Measurements from ENCODE around the gene ARHGEF16.

Gene ARHGEF16

DNA sequence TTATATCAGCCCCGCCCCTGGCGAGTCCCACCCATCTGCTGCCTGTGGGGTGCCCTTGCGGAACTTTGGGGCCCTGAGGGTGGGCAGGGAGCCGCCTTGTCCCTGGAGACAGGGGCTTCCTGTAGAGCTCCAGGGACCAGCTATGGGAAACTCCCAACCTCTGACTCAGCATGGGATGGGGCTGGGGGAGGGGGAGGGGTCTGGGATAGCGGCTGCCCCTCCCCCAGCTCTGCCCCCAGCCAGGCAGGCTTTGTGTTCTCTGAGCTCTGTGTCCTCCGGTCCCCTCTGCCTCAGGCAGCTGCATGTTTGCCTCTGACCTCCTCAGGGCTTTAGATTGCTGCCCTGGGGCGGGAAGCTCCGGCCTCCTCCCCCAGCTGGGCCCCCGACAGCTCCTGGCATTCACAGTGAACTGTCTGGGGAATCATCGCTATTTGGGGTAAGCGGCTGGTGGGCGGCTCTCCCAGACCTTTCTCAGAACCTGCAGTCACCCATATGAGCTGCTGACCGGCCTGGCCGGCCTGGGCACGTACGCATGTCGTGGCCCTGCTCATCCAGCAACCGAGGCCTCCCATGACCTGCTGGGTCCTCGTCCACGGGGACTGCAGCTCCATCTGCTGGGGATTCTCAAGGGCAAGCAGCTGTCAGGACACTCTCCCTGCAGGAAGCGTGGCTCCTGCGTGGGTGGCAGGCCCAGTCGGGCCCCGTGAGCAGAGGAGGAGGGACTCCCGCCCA lies 17.1 kb downstream of the ARHGEF16 start:
- H3K4me3 ChIP-seq (ENCODE audit: control insufficient read depth, low read depth, low read length), result no peak overlapping the region
- TF ChIP-seq, protein P1, sequence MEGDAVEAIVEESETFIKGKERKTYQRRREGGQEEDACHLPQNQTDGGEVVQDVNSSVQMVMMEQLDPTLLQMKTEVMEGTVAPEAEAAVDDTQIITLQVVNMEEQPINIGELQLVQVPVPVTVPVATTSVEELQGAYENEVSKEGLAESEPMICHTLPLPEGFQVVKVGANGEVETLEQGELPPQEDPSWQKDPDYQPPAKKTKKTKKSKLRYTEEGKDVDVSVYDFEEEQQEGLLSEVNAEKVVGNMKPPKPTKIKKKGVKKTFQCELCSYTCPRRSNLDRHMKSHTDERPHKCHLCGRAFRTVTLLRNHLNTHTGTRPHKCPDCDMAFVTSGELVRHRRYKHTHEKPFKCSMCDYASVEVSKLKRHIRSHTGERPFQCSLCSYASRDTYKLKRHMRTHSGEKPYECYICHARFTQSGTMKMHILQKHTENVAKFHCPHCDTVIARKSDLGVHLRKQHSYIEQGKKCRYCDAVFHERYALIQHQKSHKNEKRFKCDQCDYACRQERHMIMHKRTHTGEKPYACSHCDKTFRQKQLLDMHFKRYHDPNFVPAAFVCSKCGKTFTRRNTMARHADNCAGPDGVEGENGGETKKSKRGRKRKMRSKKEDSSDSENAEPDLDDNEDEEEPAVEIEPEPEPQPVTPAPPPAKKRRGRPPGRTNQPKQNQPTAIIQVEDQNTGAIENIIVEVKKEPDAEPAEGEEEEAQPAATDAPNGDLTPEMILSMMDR (IDR thresholded peaks at IDR 0.05; ENCODE audit: control insufficient read depth, insufficient read depth, low read depth, low read length, missing control alignments), result peak; percentile 58
- DNase-seq (ENCODE audit: low read depth), result no peak

DNA sequence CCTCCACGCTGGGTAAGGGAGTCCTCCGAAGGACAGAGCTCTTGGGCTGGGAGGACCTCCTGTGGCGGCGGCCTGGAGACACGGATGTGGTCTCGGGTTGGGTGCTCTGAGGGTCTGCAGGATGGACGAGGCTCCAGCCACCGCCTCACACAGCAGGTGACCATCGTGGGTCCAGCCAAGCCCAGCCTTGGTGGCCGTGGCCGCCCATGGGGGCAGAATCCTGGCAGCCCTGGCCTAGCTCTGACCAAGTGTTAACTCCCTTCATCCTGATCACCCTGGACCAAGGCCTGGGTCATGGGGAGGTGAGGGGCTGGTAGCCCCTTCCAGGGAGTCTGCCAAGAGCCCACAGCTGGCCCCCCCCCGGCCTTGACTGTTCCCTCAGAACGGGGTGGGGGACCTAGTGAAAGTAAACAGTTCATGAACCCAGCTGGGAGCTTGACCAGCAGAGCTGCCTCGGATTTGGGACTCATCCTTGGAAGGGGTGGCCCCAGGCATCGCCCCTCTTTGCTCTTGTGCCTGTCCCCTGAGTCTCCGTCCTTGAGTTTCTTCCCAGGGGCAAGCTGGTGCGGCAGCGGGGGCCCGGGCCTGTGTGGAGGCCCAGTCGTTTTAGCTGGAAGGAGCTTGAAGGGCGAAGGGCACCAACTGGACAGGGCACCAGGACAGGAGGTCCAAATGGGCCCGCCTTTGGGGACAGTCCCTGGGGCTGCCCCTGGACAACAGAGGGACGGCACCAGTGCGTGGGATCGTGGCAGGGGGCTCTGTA lies 17.8 kb downstream of the ARHGEF16 start:
- no peak for DNase-seq (ENCODE audit: low read depth)
- TF ChIP-seq, protein P1 (IDR thresholded peaks at IDR 0.05; ENCODE audit: control insufficient read depth, insufficient read depth, low read depth, low read length, missing control alignments), result no peak
- H3K4me3 ChIP-seq (ENCODE audit: control insufficient read depth, low read depth, low read length), result no peak overlapping the region

DNA sequence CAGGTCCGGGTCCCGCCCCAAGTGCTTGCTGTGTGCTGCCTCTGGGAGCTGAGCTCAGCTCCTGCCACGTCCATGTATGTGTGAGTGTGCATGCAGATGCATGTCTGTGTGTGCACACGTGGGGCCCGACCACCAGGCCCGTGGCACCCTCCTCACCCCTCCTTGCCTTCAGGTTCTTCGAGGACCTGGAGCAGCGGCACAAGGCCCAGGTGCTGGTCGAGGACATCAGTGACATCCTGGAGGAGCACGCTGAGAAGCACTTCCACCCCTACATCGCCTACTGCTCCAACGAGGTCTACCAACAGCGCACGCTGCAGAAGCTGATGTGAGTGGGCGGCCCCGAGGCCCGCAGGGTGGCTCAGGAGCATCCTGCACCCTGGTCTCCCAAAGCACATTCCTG lies 18.4 kb downstream of the ARHGEF16 start:
- TF ChIP-seq, protein P1 (IDR thresholded peaks at IDR 0.05; ENCODE audit: control insufficient read depth, insufficient read depth, low read depth, low read length, missing control alignments), result no peak
- DNase-seq (ENCODE audit: low read depth), result no peak
- no peak overlapping the region for H3K4me3 ChIP-seq (ENCODE audit: control insufficient read depth, low read depth, low read length)

GRCh38 chr1:3473381-3473844 lies 18.9 kb downstream of the ARHGEF16 start:
- TF ChIP-seq, protein P1 (IDR thresholded peaks at IDR 0.05; ENCODE audit: control insufficient read depth, insufficient read depth, low read depth, low read length, missing control alignments), result no peak
- H3K4me3 ChIP-seq (ENCODE audit: control insufficient read depth, low read depth, low read length), result no peak overlapping the region
- DNase-seq (ENCODE audit: low read depth), result peak; percentile 67

GRCh38 chr1:3474016-3474415 lies 19.6 kb downstream of the ARHGEF16 start:
- no peak for DNase-seq (ENCODE audit: low read depth)
- TF ChIP-seq, protein P1 (IDR thresholded peaks at IDR 0.05; ENCODE audit: control insufficient read depth, insufficient read depth, low read depth, low read length, missing control alignments), result no peak
- no peak overlapping the region for H3K4me3 ChIP-seq (ENCODE audit: control insufficient read depth, low read depth, low read length)

DNA sequence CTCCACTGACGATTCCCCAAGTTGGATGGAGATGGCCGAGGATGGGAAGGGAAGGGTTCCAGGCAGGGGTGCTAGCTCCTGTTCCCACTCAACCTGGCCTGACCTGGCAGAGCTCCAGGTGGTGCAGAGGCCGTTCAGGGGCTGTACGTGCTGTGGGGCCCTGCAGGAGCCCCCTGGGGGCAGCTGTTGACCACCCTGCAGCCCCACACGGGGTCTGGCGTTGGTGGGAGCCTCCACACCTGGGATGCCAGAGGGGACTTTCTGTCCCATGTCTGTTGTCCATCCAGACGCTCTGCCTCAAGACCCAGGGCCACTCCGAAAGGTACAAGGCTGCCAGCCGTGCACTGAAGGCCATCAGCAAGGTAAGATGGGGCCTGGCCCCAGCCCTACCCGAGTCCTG lies 20.0 kb downstream of the ARHGEF16 start:
- TF ChIP-seq, protein P1 (IDR thresholded peaks at IDR 0.05; ENCODE audit: control insufficient read depth, insufficient read depth, low read depth, low read length, missing control alignments), result no peak
- no peak for DNase-seq (ENCODE audit: low read depth)
- no peak overlapping the region for H3K4me3 ChIP-seq (ENCODE audit: control insufficient read depth, low read depth, low read length)
